ENCODE measurements around the gene ARHGEF38.

DNA sequence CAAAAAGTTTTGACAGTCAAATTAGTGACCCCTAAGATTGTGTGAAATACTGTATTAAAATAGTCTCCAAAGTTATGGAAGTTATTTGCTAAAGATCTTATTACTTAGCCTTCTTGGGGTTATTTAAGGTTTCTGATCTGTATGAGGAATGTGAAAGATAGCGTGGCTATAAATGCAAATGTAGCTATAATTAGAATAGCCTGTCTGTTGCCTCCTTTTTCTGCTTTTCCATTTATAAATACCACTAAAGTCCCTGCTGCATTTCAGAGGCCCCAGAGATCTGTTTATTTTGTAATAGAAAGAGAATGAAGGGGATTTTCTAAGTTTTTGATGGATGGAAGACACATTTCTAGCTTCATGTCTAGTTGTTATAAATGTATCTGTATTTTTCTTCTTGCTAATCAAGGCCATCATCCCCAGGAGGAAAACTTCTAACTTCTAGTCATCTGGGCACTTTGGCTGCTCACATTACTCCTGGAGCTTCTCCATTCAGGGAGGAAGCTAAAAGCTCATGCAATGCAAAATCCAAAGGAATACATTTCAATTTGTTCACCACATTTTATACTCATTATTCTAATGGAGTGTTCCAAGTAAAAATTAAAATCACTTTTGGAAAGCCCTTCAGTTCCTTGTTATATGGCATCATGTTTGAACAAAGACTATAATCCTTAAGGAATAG is 82.1 kb downstream of the ARHGEF38 start:
- TF ChIP-seq CTCF (IDR thresholded peaks at IDR 0.05) (no peak), POLR2A (IDR thresholded peaks at IDR 0.05) (no peak)

Measured in uterus (tissue), 2 donors.